ENCODE data around the gene HLA-DRB1.
"Not testable (repeated sequence)": the region's sequence is repeated elsewhere in the genome, so short reads cannot be mapped to it uniquely, and the experiment has no call there.

Gene HLA-DRB1

DNA sequence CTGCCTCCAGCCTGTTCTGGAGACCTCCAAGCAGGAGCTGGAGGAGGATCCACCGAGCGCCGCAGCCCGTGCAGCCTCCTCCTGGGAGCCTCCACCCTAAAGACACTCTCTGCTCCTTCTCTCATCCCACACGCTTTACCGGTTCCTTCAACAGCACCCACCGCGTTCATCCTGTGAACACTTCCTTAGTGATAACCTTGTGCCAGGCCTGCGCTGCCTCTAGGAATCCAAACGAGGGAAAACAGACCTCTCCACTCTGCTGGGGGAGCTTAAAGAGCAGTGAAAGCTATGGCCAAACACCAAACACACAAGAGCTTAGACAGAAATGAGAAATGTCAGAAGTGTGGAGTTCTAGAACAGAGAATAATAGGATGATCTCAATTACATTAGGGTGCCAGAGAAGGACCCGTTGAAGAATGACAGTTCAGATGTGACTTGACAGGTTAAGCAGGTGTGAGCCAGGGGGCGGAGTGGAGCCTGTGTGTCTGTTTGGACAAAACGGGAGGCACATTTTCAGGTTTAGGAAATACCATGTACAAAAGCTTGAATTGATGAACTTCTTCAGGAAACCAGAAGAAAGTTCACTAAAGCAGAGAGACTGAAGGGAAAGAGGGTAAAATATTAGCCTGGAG is 31.1 kb downstream of the HLA-DRB1 start:
- no peak for DNase-seq (ENCODE audit: low read depth)

DNA sequence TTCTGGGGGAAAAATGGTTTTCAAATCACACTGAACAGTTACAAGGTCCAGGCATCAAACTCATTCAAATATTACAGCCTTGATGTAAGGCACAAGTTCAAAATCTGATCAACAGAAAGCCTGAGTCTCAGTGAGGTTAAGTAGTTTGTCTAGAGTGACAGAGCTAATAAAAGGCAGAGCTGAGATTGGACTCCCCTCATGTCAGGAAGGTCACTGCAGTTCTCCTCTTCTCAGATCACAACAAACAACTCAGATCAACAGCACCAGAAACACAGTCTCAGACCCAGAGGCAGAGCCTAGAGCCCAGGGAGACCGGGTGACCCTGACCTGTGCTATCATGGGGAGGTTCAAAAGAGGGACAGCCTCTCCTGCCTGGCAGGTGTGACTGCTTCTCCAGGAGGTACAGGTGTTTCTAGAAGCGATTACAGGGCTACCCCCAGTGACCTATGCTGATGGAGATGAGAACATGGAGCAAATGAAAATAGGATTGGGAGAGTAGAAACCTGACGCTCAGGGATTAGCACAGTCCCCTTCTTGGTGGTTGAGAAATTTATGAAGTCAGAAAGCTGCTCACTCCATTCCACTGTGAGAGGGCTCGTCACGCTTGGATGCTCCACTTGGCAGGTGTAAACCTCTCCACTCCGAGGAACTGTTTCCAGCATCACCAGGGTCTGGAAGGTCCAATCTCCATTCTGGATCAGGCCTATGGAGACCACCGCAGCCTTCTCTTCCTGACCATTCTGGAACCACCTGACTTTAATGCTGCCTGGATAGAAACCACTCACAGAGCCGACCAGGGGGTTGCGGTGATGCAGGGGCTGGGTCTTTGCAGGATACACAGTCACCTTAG is 35.3 kb downstream of the HLA-DRB1 start:
- DNase-seq (ENCODE audit: low read depth), result no peak

DNA sequence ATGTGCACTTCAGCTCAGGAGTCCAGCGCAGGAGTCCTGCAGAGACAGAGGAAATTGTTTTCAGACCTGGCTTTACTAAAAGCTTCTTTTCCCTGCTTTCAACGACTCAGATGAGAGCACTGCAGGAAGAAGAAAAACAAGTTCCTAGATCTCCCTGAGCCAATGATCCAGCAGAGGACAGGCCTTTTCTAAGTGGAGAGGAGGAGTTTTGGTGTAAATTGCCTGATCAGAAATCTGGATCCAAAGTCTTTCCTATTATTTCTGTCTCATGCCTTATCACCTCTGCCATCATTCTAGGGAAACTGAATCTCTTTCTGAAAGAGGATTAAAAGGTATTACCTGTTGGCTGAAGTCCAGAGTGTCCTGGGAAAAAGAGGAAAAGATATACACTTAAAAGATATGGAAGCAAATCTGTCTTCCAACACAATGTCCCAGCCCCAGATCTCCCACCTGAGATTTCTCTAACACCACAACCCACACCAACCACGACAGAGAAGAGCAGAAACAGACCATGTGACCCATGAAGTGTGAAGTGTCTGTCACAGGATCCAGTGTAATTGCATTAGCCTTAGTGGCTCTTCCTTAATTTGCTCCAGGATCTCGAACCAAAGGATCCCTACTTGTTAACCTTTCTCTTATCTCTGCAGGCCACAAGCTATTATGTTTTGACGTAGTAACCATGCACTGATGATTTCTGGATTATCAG is 36.5 kb downstream of the HLA-DRB1 start:
- no peak for DNase-seq (ENCODE audit: low read depth)

DNA sequence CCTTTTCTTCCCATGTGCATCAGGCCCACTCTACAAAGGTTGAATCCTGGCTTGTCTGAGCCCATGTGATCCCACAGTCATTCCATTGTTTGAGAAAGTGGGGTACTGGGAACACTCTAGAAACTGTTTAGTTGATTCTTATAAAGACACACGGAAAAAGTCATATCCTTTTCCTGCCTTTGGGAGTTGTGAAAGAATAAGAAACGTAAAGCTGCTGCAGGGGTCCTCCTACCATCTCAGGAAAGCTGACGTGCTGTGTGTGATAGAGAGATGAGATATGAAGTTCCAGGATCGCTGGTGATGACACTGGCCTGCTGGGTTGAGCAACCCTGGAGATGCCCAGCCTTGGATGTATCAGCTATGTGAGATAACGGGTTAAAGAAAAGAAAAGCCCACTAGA is 38.2 kb downstream of the HLA-DRB1 start:
- DNase-seq (ENCODE audit: low read depth), result no peak

DNA sequence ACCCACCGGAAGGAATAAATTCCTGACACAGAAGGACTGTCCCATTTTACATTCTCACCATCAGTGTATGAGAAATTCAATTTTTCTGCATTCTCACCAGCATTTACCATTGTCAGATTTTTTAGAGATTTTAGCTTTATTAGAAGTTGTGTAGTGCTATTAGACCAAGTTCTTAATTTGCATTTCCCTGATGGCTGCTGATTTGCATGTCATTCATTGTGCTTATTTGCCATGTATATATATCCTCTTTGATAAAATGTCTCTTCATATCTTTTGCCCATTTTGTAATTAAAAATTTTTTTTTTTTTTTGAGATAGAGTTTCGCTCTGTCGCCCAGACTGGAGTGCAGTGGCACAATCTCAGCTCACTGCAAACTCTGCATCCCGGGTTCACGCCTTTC is 49.8 kb downstream of the HLA-DRB1 start:
- no peak for DNase-seq (ENCODE audit: low read depth)

DNA sequence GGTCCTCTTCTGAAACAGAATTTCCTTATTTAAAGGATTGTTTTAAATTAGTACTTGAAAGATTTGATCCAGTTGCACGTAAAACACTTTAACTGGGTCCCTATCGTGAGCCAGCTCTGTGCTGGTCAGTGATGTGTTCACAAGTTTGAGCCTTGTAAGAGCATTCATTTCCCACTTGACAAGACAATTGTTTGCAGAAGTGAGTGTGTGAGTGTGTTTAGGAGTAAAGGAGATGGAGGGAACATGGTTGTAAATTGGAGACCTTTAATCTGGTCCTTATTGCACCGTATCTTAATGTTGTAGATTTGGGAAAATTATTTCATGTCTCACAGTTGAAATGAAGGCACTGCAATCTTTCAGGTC is 59.2 kb downstream of the HLA-DRB1 start:
- DNase-seq (ENCODE audit: low read depth), result not testable (repeated sequence)

DNA sequence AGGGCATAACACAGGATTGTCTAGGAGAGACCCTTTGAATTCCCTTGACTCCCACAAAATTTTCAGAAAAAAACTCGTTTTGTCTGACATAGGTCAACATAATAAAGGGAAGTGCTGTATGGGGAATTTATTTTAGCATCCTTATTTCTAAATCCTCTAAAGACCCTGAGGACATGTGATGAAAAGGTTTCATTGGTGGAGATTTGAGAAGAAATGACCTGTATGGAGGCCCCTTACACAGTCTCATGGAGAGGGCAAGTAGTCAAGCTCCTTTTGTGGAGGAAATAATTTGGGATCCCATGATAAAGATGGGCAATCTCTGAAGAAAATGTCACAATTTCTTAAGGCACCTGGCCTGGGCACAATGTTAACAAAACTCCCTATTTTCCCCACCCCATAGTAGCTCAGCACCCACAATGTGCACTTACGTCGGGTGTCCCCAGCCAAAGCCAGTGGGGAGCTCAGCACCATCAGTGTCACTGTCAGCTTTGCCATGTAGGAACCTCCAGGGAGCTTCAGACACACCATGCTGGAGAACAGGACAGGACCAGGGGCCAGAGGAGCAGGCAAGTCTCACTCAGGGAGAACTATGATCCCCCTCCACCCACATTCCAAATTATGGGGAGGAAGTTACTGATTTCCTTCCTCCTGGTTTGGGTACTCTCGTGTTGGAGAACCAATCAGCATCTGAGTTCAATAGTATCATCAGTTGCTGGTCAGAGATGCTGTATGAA is 59.8 kb downstream of the HLA-DRB1 start, which contains the start of gene HLA-DRB5:
Gene HLA-DRB5 (minus strand): TSS at position 591 of the 734 bp plus-strand sequence. CDS start 63 bp downstream, at position 528.
- DNase-seq (ENCODE audit: low read depth), result no peak

Data from stimulated activated CD8-positive, alpha-beta memory T cell treated with anti-CD3 and anti-CD28 coated beads, Interleukin-7, amount 100 ng/mL, for 24 hours (primary cell).